KBM-7 (cell line): ENCODE results near the gene ZNF423.
A peak's percentile ranks its signal among the peaks of the same experiment; 100 is the strongest.

Source experiments
- DNase-seq: peaks from one replicate; pipeline ENCODE4 v3.0.0-alpha.2; 2015
- in situ Hi-C: fragments of 300-500 bp; cut with MboI; formaldehyde crosslinking; loops from 2 replicates; pipeline ENCODE4 v1.14.3; 2020; ENCODE audit warnings: low sequenced_read_pairs, low pct_unique_long_range_greater_than_20kb, mixed read lengths

The ZNF423 gene

DNA sequence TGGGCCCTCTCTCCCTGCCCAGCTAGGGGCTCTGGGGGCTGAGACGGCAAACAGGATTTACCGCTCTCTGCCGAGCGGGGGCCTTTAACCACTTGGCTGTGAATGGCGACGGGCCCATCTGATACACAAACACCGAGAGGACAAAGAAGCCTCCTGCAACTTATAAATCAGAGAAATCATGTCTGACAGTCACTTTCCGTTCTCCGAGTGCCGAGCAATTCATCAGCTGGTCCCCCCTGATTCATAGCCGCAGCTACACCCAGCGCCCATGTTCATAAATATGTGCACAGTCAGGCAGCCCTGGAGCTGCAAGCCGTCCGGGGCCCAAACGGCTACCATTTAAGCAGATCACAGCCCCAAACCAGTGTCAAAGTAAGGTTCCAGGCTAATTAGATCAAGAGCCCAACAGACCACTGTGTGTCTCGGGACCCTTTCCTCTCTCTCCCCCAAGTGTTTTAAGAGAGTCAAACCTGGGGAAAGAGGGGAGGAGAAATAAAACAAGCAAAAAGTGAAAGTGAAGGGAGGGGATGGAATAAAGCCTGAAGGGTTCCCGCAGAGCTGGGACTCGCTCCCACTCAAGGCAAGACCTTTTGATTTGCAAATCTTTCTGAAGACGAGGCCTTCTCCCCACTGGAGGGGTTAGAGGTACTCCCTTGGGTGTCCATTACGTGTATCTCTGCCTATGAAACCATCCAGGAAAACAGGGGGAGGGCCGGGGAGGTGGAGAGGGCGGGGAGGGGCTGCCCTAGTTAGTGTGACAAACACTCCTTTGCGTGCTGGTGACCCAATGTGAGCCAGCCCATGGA, 327.6 kb downstream of the ZNF423 start:
- no peak for DNase-seq
- in situ Hi-C loops: no loop called here

DNA sequence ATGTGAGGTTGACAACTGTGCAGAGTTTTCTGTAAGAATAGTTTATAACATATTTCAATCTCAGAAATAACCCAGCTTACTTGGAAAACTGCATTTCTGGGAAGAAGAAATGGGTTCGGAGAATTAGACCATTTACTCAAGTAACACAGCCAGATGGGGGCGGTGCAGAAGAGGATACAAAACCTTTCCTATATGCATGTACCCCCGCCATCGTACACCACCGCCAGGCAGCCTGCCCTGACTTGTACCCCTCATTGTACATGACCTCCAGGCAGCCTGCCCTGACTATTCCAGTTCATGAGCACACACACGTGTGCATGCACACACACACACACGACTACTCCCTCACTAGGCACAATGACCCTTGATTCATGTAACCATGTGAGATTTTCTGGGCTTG, 328.3 kb downstream of the ZNF423 start:
- no peak for DNase-seq
- in situ Hi-C loops: no loop called here

DNA sequence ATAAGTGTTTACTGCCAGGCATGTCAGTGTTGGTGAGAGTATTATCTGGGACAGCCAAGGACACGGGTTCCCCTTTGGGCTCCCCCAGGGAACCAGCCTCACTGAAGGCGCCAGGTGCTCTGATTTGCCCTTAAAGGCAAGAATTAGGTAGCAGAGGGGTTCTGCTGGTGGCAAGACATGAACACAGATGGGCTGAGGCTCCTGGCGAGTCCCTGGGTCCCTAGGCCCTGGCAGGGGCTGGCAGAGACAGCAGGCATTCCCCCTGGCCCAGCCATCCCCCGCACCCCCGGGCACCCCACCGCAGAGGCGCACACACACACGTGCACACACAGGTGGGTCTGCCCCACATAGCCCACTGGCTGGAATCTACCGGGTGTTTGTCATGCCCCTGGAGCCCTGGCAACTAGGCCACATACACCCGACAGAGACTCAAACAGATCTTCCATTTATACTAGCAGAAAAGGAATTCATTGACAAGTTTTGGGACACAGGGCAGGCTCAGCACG, 329.0 kb downstream of the ZNF423 start:
- DNase-seq: no peak
- in situ Hi-C loops: no loop called here

DNA sequence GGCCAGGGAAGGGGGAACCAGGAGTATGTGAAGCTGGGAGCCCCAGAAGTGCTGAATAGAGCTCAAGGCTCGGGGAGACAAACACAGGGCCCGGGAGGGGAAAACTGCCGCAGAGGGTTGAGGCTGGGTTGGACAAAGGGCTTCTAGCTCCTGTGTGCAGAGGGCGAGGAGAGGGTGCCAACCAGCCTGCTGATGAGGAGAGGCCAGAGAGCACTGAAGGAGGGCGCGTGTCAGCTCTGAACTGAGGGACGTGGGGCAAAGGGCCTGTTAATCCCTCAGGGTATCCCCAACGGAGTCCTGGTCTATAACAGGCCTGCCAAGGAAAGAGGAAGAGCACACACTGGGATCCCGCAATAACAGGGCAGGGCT, 331.0 kb downstream of the ZNF423 start:
- in situ Hi-C loops: no loop called here
- DNase-seq: no peak

DNA sequence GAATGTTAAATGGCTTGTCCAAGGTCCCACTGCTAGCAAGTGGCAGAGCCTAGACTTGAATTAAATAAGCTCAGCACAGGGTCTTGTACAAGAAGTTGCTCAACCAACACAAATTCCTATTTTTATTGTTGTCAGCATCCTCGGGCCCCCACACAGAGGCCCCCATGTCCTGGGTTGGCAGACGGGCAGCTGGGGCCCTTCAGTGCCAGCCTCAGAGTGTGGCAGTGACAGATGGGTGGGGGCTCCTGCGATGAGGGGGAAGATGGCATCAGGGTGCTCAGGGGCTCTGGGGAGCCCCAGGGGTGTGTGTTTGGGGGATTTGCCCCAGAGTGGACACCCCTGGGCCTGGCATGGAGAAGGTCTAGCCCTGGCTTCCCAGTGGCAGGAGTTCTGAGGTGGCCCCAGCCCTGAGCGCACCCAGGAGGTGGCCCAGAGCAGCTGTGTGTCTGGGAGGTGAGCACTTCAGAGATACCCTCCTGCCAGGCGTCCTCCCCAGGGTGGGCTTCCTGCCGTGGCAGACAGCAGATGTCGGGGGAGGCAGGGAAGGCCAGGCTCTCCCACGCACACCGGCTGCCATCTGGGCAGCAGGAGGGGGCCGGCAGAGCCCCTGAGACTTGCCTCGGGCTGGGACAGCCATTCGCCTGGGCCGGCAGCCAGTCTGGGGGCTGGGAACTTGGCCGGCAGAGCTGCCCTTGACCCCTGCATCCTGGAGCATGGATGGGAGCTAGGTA, 331.5 kb downstream of the ZNF423 start:
- in situ Hi-C loops: no loop called here
- no peak for DNase-seq

DNA sequence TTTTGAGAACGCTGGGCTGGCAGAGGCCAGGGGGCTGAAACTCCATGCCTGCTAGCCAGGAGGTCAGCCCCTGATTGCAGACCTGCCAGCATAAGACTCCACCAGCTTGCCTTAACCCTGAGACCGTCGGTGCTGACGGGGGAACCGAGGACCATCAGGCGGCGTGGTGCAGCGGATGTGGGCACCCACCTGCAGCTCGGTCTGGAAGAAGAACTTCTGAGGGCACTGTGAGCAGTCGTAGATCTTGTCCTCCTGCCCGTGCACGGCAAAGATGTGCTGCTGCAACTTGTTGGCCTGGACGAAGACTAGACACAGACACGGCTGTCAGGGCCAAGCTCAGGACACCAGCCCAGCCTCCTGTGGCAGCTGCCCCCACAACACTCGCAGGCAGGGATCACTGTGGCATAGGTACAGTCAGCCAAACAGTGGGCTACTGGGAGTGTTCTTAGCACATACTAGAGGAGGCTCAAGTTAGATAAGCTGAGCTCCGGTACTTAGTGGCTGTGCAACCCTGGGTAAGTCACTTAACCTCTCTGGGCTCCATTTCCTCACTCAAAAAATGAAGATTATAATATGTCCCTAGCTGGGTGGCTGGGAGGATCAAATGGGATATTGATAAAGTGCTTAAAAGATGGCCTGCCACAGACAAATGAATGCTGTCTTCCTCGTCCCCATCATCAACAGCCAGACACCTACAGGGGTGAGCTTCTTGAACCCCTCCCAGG, 332.3 kb downstream of the ZNF423 start:
- in situ Hi-C loops: no loop called here
- DNase-seq: no peak

DNA sequence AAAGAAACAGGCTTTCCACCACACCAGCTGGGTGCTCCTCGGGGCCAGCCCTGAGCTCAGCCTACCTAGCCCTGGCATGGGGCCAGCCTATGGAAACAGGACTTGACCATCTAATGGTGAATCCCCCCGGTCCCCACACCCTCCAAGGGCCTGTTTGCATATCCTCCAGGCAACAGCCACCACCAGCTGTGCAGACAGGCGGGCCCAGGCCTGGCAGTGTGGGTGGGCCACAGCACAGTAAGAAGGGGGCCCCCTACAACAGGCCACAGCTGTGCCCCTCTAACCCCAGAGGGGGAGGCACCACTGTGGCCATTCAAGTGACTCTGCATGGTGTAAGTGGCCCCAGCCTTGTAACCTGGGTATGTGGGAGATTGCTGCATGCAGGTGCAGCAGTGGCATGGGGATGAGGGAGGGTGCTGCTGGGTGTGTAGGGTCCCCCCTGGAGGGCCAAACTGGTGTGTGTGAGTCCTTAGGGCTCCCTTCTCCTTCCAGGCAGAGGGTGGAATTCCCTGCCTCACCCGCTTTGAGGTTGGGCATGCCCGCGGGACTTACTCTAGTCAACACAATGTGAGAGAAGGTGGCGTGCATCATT, 334.1 kb downstream of the ZNF423 start:
- DNase-seq: no peak
- in situ Hi-C loops: no loop called here

DNA sequence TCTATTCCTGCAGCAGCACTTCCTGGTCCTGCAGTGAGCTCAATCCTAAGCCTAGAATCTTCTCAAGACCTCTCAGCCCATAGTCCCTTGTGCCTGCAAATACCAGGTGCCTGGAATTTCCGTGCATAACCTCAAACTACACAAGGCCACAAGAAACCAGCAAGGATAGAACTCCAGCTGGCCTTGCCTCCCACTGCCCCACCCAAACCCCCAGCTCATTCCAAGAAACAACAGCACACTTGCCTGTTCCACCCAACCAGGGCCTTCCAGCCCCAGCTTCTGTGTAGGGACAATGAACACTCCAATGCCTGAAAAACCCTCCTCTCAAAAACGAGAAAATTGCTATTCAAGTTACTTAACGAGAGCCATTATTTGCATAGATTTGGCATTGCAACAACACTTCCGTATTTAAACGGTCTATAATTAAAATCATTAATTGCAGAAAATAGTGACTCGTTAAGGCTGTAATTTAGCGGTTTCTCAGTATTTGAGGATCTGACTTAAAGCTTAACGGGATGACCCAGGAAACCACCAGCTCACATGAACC, 335.3 kb downstream of the ZNF423 start:
- no peak for DNase-seq
- in situ Hi-C loops: no loop called here

DNA sequence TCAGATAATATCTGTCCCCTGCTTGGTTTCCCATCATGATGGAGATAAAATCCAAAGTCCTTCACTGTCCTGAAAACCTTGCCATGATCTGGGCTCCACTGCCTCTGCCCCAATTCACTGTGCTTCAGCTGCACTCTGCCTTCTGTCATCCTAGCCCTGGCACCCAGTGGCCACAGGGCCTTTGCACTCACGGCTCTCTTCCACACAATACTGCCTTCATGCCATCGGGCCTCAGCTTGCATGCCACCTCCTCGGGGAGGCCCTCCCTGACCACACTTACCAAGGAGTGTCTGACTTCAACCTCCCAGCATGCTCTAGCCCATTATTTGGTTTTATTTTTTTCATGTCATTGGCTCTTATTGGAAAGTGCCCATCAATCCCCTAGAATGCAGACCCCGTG, 336.2 kb downstream of the ZNF423 start:
- no peak for DNase-seq
- in situ Hi-C loops: no loop called here

DNA sequence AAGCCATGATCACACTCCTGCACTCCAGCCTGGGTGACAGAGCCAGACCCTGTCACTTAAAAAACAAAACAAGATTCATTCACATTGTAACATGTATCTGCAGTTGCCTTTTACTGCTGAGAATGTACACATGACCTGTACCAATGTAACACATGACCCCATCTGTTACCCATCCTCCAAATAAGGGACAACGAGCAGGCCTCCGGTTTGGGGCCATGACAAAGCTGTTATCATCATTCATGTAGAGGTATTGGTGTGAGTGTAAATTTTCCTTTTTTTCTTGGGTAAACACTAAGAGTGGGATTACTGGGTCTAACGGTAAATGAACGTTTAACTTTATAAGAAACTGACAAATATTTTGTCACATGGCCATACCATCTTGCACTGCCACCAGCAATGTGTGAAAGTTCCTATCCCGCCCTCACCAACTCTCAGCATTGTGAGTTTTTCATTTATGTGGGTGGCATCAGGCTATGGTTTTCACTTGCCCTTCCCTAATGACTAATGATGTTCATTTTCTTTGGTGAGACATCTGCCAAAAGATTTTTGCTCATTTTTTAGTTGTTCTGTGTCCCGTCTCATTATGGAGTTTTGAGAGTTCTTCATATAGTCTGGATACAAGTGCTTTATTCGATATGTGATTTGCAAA, 336.8 kb downstream of the ZNF423 start:
- in situ Hi-C loops: no loop called here
- DNase-seq: no peak

DNA sequence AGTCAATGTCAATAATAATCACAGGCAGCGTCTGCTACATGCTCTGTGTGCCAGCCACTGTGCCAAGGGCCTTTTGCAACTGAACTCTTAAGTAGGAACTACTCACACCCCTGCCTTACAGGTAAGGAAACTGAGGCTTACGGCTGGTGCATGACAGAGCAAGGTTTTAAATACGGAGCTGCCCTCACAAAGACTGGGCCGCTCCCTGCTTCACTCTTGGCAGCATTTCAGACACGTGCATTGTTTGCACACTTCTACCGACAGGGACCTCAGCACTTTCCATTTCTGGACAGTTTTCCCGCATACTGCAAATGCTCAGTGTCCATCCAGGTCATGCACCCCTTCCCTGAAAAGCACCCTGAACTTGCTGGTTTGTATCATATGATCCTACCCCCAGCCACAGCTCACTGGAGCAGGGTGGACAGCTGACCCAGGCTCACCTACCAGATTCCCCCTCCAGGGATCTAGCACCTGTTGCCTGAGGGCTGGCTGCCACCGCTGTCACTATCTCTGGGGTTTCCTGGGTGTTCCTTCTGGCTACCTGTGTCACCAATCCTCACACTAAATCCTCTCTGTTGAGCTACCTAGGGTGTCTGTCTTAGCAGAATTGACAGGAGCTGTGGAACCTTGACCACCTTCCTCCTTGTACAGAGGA, 339.4 kb downstream of the ZNF423 start:
- in situ Hi-C loops: no loop called here
- no peak for DNase-seq

DNA sequence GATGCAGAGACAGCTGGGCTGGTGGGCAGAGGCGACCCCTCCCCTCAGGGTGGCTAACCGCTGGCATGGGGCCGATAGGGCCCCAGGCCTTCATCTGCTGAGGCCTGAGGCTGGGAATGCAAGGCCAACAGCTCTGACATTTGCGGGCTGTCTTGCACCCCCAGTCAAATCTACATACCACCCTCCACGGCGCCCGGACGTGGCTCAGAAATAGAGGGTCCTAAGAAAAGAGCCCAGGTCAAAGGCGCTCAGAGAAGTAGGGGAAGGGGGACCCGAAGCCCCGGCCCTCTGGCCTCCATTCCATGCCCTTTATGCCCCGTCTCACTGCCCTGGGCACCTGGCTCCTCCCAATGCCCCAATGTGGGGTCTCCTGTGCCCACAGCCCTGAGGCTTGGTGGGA, 340.1 kb downstream of the ZNF423 start:
- DNase-seq: no peak
- in situ Hi-C loops: no loop called here

DNA sequence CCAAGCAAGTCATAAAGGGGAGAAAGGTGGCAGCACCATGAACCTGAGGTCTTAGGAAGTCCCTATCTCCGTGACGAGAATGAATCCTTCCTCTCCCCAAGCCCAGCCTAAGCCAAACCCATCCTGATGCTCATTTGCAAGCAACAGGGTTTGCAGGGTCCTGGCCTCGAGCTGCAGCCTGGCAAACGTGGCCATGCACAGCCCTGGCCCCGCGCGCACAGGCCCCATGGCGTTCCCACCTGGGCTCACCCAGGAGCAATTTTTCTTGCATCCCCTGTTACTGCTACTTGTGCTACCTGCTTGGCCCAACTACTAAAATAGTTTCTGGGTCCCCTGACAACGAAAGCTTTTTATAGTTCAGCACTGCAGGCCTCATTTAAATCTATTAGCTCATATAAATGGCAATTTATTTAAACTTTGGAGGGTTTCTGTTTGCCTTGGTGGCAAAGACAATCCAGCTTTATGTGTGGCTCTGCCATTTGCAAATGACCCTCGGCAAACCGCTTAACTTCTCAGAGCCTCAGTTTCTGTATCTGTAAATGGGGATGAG, 340.8 kb downstream of the ZNF423 start:
- in situ Hi-C loops: no loop called here

DNA sequence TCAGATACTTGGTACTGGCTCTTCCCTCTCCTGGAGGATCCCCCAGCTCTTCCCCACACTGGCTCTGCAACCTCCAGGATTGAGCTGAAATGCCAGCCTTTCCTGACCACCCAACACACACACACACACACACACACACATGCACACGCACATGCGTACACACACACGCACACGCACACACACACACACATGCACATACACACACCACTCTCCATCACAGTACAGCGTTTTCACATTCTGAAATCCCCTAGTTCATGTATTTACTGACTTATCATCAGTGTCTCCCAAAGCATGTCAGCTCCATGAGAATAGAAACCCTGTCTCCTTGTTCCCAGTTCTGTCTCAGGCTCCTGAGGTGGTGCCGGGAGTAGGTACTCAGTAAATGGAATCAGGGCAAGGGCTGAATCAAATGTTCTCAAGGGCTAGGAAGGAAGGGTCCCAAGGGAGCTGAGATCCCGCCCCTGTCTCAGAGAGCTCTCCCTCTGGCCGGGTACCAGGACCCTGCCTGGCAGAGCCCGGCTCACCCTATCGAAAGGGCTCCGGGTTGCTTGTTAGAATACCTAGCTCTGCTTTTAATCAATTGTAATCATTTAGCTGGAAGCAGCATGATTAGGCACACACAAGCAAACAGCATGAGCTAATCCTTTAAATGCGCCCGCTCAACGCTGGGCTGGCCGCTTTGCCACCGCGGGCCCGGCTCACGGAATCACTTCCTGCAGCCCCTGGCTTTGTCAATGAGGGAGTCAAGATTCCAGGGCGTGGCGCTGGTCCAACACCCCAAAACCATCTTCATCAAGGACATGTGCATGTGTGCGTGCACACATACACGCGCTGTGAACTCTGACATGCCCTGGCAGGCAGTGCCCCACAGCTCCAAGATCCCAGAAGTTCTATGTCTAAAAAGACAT, 341.6 kb downstream of the ZNF423 start:
- in situ Hi-C loops: no loop called here
- DNase-seq: no peak

More for the DNA sequence above, 340.8 kb downstream of the ZNF423 start:
- no peak for DNase-seq

DNA sequence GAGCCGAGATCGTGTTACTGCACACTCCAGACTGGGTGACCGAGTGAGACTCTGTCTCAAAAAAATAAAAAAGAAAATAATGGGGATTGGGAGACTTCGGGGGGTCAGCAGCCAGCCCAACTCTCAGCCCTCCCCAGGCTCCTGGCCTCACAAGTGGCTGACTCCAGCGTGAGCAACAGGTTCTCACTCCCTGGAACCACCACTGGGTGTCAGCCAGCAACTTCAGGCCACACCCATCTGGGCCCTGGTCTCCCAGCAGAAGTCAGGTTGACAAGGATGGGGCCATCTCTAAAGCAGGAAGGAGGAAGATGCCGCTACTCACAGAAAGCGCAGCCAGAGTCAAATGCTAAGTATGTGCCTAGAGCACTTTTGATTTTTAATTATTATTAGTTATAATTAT, 342.9 kb downstream of the ZNF423 start:
- peak; percentile 28 for DNase-seq
- in situ Hi-C loops: no loop called here

DNA sequence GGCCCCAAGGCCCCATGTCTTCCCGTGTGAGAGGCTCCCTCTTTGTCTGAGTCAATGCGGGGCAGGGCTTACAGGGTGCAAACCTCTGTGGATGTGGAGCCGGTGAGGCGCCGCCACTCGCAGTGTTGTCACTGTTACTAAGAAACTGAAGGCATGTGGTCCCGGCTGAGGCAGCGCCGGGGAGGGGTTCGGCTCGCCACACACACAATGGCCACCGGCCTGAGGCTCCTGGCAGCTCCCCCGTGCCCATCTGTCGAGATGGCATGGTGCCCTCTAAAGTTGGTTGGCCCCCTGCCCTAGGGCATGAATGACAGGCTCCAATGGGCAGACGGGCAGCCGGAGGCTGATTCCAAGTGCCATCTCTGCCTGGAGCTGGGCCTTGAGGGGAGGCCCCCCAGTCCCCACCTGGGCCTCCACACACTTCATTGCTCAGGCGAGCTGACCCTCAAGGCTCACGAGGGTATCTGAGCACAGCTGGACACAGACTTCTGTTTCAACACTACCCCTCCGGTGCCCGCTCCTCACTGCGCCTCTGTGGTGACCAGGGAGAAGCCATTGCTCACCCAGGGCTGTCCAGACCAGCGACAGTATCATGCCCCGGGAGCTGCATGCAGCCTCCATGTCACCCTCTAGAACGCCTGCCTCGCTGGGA, 345.1 kb downstream of the ZNF423 start:
- no peak for DNase-seq
- in situ Hi-C loops: no loop called here

DNA sequence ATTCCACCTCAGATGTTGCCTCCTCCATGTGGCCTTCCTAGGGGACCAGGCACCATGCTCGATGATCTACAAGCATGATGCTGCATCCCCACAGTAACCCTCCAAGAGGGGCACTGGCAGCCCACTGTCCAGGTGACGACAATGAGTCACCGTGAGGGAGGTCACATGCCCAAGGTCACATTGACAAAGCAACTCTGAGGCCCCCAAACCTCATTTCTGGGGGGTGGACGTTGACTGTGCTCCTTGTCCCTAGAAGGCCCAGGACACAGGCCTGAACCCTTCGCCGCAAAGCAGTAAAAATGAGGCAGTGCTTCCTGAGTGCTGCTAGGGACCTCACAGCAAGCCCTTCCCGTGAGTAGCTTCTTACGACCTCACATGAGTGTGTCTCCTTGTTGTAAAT, 345.8 kb downstream of the ZNF423 start:
- no peak for DNase-seq
- in situ Hi-C loops: no loop called here
